ENCODE data around the gene ZNF416.

DNA sequence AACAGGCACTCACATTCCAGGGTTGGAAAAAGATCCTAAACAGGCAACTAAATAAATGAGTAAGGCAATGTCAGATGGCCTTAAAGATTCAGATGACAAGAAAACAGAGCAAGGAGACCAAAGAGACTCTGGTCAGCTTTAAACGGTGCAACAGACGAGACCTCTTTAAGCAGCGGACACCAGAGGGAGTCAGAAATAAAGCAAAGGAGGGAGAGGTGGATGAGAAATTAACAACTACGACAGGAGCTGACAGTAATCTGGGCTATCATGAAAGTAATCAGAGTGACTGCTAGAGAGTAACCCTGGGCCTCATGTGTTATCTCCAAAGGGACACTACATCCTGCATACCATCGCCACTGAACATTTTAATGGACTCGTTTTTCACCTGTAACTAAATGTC, 20.2 kb downstream of the ZNF416 start:
- TF ChIP-seq, protein P1, sequence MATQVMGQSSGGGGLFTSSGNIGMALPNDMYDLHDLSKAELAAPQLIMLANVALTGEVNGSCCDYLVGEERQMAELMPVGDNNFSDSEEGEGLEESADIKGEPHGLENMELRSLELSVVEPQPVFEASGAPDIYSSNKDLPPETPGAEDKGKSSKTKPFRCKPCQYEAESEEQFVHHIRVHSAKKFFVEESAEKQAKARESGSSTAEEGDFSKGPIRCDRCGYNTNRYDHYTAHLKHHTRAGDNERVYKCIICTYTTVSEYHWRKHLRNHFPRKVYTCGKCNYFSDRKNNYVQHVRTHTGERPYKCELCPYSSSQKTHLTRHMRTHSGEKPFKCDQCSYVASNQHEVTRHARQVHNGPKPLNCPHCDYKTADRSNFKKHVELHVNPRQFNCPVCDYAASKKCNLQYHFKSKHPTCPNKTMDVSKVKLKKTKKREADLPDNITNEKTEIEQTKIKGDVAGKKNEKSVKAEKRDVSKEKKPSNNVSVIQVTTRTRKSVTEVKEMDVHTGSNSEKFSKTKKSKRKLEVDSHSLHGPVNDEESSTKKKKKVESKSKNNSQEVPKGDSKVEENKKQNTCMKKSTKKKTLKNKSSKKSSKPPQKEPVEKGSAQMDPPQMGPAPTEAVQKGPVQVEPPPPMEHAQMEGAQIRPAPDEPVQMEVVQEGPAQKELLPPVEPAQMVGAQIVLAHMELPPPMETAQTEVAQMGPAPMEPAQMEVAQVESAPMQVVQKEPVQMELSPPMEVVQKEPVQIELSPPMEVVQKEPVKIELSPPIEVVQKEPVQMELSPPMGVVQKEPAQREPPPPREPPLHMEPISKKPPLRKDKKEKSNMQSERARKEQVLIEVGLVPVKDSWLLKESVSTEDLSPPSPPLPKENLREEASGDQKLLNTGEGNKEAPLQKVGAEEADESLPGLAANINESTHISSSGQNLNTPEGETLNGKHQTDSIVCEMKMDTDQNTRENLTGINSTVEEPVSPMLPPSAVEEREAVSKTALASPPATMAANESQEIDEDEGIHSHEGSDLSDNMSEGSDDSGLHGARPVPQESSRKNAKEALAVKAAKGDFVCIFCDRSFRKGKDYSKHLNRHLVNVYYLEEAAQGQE (IDR thresholded peaks at IDR 0.05): no peak
- TF ChIP-seq JUNB (IDR thresholded peaks at IDR 0.05) (no peak), FOSB (CRISPR knock-in tag; IDR thresholded peaks at IDR 0.05) (no peak), SREBF2 (IDR thresholded peaks at IDR 0.05) (no peak), POLR2A (IDR thresholded peaks at IDR 0.05; ENCODE audit: low read length) (no peak), RARB (CRISPR knock-in tag; IDR thresholded peaks at IDR 0.05) (no peak), TFCP2L1 (CRISPR knock-in tag; IDR thresholded peaks at IDR 0.05) (no peak), ZNF302 (CRISPR knock-in tag; IDR thresholded peaks at IDR 0.05) (no peak), CHD4 (IDR thresholded peaks at IDR 0.05; ENCODE audit: borderline replicate concordance) (no peak), RAD21 (conservative IDR thresholded peaks at IDR 0.05 in 1 of 2, IDR thresholded peaks at IDR 0.05 in 1 of 2) (no peak), ESRRA (IDR thresholded peaks at IDR 0.05; ENCODE audit: borderline replicate concordance, low read length) (no peak), NR3C1 (IDR thresholded peaks at IDR 0.05) (no peak), HDAC2 (IDR thresholded peaks at IDR 0.05) (no peak)
- TF ChIP-seq, protein P2, sequence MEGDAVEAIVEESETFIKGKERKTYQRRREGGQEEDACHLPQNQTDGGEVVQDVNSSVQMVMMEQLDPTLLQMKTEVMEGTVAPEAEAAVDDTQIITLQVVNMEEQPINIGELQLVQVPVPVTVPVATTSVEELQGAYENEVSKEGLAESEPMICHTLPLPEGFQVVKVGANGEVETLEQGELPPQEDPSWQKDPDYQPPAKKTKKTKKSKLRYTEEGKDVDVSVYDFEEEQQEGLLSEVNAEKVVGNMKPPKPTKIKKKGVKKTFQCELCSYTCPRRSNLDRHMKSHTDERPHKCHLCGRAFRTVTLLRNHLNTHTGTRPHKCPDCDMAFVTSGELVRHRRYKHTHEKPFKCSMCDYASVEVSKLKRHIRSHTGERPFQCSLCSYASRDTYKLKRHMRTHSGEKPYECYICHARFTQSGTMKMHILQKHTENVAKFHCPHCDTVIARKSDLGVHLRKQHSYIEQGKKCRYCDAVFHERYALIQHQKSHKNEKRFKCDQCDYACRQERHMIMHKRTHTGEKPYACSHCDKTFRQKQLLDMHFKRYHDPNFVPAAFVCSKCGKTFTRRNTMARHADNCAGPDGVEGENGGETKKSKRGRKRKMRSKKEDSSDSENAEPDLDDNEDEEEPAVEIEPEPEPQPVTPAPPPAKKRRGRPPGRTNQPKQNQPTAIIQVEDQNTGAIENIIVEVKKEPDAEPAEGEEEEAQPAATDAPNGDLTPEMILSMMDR (IDR thresholded peaks at IDR 0.05): no peak

Measured in A549 (cell line).